ENCODE data around the gene ARMC8.

The ARMC8 gene

DNA sequence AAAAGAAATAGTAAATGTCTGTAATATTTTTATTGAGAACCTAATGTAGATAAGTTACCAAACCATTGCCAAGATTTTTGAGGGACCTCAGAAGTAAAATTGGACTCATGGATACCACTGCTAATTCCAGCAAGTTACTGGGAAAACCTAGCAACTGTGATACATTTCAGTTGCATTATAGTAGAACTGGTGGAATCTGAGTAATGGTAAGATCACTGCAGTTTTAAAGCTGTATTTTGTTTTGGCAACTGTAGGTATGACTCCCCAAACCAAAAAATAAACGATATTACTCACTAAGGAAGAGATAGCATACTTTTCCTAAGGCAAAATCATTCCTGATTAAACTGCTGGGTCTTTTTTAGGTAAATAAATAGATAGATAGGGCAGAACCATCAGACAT lies 54.0 kb downstream of the ARMC8 start:
- DNase-seq (ENCODE audit: low read depth) = no peak
- TF ChIP-seq, protein P1, sequence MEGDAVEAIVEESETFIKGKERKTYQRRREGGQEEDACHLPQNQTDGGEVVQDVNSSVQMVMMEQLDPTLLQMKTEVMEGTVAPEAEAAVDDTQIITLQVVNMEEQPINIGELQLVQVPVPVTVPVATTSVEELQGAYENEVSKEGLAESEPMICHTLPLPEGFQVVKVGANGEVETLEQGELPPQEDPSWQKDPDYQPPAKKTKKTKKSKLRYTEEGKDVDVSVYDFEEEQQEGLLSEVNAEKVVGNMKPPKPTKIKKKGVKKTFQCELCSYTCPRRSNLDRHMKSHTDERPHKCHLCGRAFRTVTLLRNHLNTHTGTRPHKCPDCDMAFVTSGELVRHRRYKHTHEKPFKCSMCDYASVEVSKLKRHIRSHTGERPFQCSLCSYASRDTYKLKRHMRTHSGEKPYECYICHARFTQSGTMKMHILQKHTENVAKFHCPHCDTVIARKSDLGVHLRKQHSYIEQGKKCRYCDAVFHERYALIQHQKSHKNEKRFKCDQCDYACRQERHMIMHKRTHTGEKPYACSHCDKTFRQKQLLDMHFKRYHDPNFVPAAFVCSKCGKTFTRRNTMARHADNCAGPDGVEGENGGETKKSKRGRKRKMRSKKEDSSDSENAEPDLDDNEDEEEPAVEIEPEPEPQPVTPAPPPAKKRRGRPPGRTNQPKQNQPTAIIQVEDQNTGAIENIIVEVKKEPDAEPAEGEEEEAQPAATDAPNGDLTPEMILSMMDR (IDR thresholded peaks at IDR 0.05; ENCODE audit: control insufficient read depth, extremely low read depth, insufficient read depth) = no peak

DNA sequence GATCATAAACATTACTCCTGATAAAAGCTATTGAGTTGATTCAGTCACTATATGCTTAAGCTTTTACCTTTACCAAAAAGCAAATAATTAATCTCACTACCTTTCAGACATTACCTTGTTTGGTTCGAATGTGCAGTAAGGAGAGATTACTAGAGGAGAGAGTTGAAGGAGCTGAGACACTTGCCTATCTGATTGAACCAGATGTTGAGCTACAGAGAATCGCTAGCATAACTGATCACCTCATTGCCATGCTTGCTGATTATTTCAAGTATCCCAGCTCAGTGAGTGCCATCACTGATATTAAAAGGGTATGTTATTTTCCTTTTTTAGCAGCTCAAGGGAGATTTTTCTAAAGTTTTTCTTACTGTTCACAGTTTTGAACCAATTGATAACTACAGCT lies 54.6 kb downstream of the ARMC8 start:
- TF ChIP-seq, protein P1 (IDR thresholded peaks at IDR 0.05; ENCODE audit: control insufficient read depth, extremely low read depth, insufficient read depth) = no peak

More for the DNA sequence above, 54.0 kb downstream of the ARMC8 start:
- no peak overlapping the region for H3K4me3 ChIP-seq (ENCODE audit: low read depth, low read length)

DNA sequence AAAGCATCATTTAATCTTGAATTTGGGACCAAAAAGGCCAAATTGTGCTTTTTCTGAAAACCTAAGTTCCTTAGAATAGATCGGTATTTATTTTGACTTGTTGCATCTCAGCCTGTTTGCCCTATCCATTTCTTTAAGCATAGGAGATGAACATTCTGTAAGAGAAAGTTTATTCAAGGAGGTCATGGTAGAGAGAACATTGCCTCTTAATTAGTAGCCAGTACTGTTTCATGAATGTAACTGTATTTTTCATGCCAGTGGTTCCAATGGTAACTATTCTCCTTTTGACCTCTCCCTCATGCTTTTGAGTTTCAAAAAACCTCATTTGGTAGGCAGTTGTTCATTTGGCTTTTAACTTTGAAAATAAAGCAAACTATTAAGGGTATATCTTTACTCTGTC lies 55.4 kb downstream of the ARMC8 start:
- DNase-seq (ENCODE audit: low read depth) = no peak
- no peak overlapping the region for H3K4me3 ChIP-seq (ENCODE audit: low read depth, low read length)
- TF ChIP-seq, protein P1 (IDR thresholded peaks at IDR 0.05; ENCODE audit: control insufficient read depth, extremely low read depth, insufficient read depth) = no peak

More for the DNA sequence above, 54.6 kb downstream of the ARMC8 start:
- DNase-seq (ENCODE audit: low read depth) = no peak
- H3K4me3 ChIP-seq (ENCODE audit: low read depth, low read length) = no peak overlapping the region

DNA sequence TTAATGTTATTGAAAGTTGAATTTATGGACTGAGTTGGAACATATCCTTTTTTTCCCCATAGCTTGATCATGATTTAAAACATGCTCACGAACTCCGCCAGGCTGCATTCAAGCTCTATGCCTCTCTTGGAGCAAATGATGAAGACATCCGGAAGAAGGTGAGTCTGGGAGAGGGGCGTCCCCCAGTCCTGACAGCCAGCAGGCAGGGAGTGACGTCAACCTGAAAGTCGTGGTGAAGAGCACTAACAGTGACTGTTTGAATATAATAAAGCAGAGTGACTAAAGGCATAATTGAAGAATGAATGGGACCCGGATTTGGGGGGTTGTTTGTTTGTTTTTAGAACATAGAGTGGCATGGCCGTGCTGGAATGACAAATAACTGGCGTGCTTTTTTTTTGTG lies 57.9 kb downstream of the ARMC8 start:
- no peak for DNase-seq (ENCODE audit: low read depth)
- no peak overlapping the region for H3K4me3 ChIP-seq (ENCODE audit: low read depth, low read length)
- TF ChIP-seq, protein P1 (IDR thresholded peaks at IDR 0.05; ENCODE audit: control insufficient read depth, extremely low read depth, insufficient read depth) = no peak

DNA sequence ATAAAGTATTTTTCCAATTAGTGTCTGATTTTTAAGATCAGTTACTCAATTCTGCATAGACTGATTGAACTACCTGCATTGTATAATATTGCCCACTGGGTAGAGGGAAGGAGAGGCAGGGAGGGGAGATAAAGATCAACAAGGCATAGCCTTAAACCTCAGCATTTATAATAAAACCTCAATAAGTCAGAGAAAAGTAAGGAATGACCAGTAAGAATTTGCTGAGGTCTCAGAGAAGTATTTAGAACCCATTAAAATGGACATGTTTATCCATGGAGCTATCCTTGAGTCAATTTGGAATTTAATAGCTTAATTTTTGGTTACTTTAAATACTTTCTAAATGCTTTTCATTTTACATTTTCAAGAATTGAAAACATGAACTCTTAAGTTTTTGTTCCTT lies 62.5 kb downstream of the ARMC8 start:
- no peak for DNase-seq (ENCODE audit: low read depth)
- TF ChIP-seq, protein P1 (IDR thresholded peaks at IDR 0.05; ENCODE audit: control insufficient read depth, extremely low read depth, insufficient read depth) = no peak
- no peak overlapping the region for H3K4me3 ChIP-seq (ENCODE audit: low read depth, low read length)

DNA sequence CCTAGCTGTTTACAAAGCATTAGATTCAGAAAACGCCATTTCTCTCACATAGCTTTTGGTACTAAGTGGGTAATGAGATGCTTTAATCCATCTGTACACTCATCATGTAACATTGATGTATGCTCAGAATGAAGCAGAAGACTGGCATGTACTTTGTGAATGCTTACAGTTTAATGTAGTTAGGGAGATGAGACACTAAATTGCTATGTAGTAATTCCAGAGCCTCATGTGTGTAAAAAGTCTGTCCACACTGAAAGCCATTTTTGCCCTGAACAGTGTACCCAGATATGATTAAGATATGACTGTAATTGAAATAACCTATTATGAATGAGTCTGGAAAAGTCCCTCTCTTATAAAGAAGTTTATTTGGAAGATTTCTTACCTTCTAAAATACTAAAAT lies 66.5 kb downstream of the ARMC8 start:
- TF ChIP-seq, protein P1 (IDR thresholded peaks at IDR 0.05; ENCODE audit: control insufficient read depth, extremely low read depth, insufficient read depth) = no peak
- no peak overlapping the region for H3K4me3 ChIP-seq (ENCODE audit: low read depth, low read length)
- DNase-seq (ENCODE audit: low read depth) = no peak

DNA sequence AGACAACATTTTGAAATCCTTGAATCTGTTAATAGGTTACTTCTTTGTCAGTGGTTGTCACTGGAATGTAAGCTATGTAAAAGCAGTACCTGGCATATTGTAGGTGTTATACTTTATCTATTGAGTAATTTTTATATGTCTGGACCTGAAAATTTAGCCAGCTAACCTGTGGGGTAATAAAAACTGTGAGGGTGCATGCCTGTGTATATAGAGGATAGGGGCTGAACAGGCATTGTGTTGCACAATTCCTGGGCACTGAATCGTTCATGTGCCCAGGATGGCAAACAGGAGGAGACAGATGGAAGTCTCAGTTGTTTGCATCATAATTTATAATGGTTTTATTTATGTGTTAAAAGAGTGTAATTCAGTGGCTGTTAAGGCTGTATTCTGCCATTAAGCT lies 67.1 kb downstream of the ARMC8 start:
- no peak for DNase-seq (ENCODE audit: low read depth)
- TF ChIP-seq, protein P1 (IDR thresholded peaks at IDR 0.05; ENCODE audit: control insufficient read depth, extremely low read depth, insufficient read depth) = no peak
- H3K4me3 ChIP-seq (ENCODE audit: low read depth, low read length) = no peak overlapping the region
